ENCODE measurements around the gene ST3GAL4.
"Not testable (repeated sequence)": the region's sequence is repeated elsewhere in the genome, so short reads cannot be mapped to it uniquely, and the experiment has no call there.

- not testable (repeated sequence) for TF ChIP-seq EZH2 (IDR thresholded peaks at IDR 0.05); CTCF (IDR thresholded peaks at IDR 0.05 in 2 of 3, conservative IDR thresholded peaks at IDR 0.05 in 1 of 3; ENCODE audit: borderline replicate concordance in 1 of 3, insufficient read depth in 1 of 3, low read depth in 2 of 3, low read length in 2 of 3); JUND (IDR thresholded peaks at IDR 0.05); YY1 (IDR thresholded peaks at IDR 0.05; ENCODE audit: extremely low read depth, insufficient replicate concordance, low read depth, low read length); POLR2AphosphoS5 (IDR thresholded peaks at IDR 0.05; ENCODE audit: low read depth, low read length); RAD21 (IDR thresholded peaks at IDR 0.05; ENCODE audit: low read depth); ATF3 (IDR thresholded peaks at IDR 0.05); POLR2A (IDR thresholded peaks at IDR 0.05; ENCODE audit: borderline replicate concordance, extremely low read depth, insufficient read depth, insufficient read length); EZH2phosphoT487 (IDR thresholded peaks at IDR 0.05; ENCODE audit: borderline replicate concordance); TCF7L2 (IDR thresholded peaks at IDR 0.05; ENCODE audit: borderline replicate concordance, extremely low read depth, insufficient read depth, insufficient read length)
- TF ChIP-seq, protein P1, sequence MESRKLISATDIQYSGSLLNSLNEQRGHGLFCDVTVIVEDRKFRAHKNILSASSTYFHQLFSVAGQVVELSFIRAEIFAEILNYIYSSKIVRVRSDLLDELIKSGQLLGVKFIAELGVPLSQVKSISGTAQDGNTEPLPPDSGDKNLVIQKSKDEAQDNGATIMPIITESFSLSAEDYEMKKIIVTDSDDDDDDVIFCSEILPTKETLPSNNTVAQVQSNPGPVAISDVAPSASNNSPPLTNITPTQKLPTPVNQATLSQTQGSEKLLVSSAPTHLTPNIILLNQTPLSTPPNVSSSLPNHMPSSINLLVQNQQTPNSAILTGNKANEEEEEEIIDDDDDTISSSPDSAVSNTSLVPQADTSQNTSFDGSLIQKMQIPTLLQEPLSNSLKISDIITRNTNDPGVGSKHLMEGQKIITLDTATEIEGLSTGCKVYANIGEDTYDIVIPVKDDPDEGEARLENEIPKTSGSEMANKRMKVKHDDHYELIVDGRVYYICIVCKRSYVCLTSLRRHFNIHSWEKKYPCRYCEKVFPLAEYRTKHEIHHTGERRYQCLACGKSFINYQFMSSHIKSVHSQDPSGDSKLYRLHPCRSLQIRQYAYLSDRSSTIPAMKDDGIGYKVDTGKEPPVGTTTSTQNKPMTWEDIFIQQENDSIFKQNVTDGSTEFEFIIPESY (IDR thresholded peaks at IDR 0.05; ENCODE audit: extremely low read depth, insufficient replicate concordance, low read length), result not testable (repeated sequence)
These were observed 31.2 kb downstream of the ST3GAL4 start for GRCh38 chr11:126386729-126387071.

Data from HCT116 (cell line).